Caco-2 (cell line): ENCODE data around the gene CUZD1. TPM values are rescaled to one million over a fixed set of nuclear protein-coding genes. Genes with fewer than 3 reads are reported as not detected.

Source experiments
- BruUV-seq: library from RNA; stranded (reverse); fragments of 400-500 nt; replicated peaks from 2 replicates; lab custom pipeline; 2021; lab: Mats Ljungman, UMichigan
- CTCF ChIA-PET: fragments of 300-600 bp; sonication (Branson Sonifier 250); formaldehyde crosslinking; loops from one replicate; lab custom pipeline; 2022; ENCODE audit warnings: antibody characterized with exemption; lab: Charles Lee
- POLR2A ChIA-PET: fragments of 300-600 bp; sonication (Branson Sonifier 250); formaldehyde crosslinking; loops from one replicate; lab custom pipeline; 2022; ENCODE audit warnings: antibody characterized with exemption; lab: Charles Lee
- DNase-seq, 2 experiments: peaks; one replicate each; pipeline versions ENCODE4 v3.0.0 to v3.0.0-alpha.2; 2020 to 2022
- H3K27me3 ChIP-seq: replicated peaks from 2 replicates; pipeline ENCODE4 v1.6.0; 2011; ENCODE audit warnings: low read length; ENCODE audit not compliant: control insufficient read depth, insufficient read depth
- H3K36me3 ChIP-seq: 2 replicates; pipeline ENCODE4 v1.5.1; 2011; ENCODE audit warnings: low read length; ENCODE audit not compliant: control insufficient read depth, insufficient read depth
- H3K4me1 ChIP-seq: fragments of 250-450 bp; sonication (Bioruptor Pico); 2 replicates; pipeline ENCODE4 v1.5.1; 2020; ENCODE audit warnings: mild to moderate bottlenecking
- H3K4me3 ChIP-seq: 2 replicates; pipeline ENCODE4 v1.5.1; 2011; ENCODE audit warnings: low read depth, mild to moderate bottlenecking, control low read depth, low read length
- H3K9me3 ChIP-seq: fragments of 250-450 bp; sonication (Bioruptor Pico); 2 replicates; pipeline ENCODE4 v1.5.1; 2020; ENCODE audit warnings: mild to moderate bottlenecking, moderate library complexity
- H3K27ac Mint-ChIP-seq: one replicate; pipeline ENCODE4 v1.8.0; 2022; ENCODE audit warnings: mixed read lengths; ENCODE audit not compliant: unreplicated experiment
- H3K27me3 Mint-ChIP-seq: one replicate; pipeline ENCODE4 v1.8.0; 2022; ENCODE audit warnings: mixed read lengths; ENCODE audit not compliant: insufficient read depth, unreplicated experiment
- H3K36me3 Mint-ChIP-seq: one replicate; pipeline ENCODE4 v1.8.0; 2022; ENCODE audit warnings: mild to moderate bottlenecking, mixed read lengths; ENCODE audit not compliant: insufficient read depth, unreplicated experiment
- H3K4me1 Mint-ChIP-seq: one replicate; pipeline ENCODE4 v1.8.0; 2022; ENCODE audit warnings: low read depth, mixed read lengths; ENCODE audit not compliant: unreplicated experiment
- H3K4me3 Mint-ChIP-seq: one replicate; pipeline ENCODE4 v1.8.0; 2022; ENCODE audit warnings: mild to moderate bottlenecking, moderate library complexity, mixed read lengths; ENCODE audit not compliant: unreplicated experiment
- H3K9me3 Mint-ChIP-seq: one replicate; pipeline ENCODE4 v1.8.0; 2022; ENCODE audit warnings: mixed read lengths; ENCODE audit not compliant: unreplicated experiment
- CTCF ChIP-seq, 2 experiments: fragments of 200-600 bp in 1 of 2; IDR thresholded peaks; 1 replicate in 1 of 2; 2 replicates in 1 of 2; pipeline versions ENCODE4 v1.5.1 to v1.8.0; 2011 to 2022; ENCODE audit warnings: antibody characterized with exemption in 1 of 2, control low read depth in 1 of 2, inconsistent platforms in 1 of 2, low read depth in 1 of 2, low read length in 1 of 2, mild to moderate bottlenecking in 1 of 2, moderate library complexity in 1 of 2; ENCODE audit not compliant: insufficient read depth in 1 of 2, severe bottlenecking in 1 of 2, unreplicated experiment in 1 of 2
- intact Hi-C: fragments of 100-400 bp; cut with micrococcal nuclease; formaldehyde crosslinking; loops from one replicate; pipeline ENCODE4 v1.10.0; 2022; ENCODE audit not compliant: unreplicated experiment
- total RNA-seq: library from RNA; stranded (reverse); gene quantifications from 2 replicates; pipeline ENCODE4 v1.2.3, GENCODE V29; 2022

Gene CUZD1
- total RNA-seq, 1 experiment from 2014 or later: 2.1 TPM

GRCh38 chr10:122829454-122829853 lies 16.2 kb downstream of the CUZD1 start:
- Mint-ChIP-seq H3K27me3 (peaks cover 10% of the 10 kb centered on the region), H3K9me3 (no peaks in the 10 kb centered on the region), H3K36me3 (peaks cover 9% of the 10 kb centered on the region), H3K4me1 (no peaks in the 10 kb centered on the region), H3K4me3 (no peak overlapping the region), H3K27ac (no peak overlapping the region)
- no peaks in the 10 kb centered on the region for H3K9me3 ChIP-seq
- H3K4me3 ChIP-seq: no peak overlapping the region
- POLR2A ChIA-PET: no interaction called here
- no peak for DNase-seq
- H3K4me1 ChIP-seq: no peaks in the 10 kb centered on the region
- TF ChIP-seq CTCF (IDR thresholded peaks at IDR 0.05; ENCODE audit: insufficient read depth in 1 of 2, low read depth in 1 of 2, low read length in 1 of 2, severe bottlenecking in 1 of 2, unreplicated experiment in 1 of 2): no peak
- no peaks in the 10 kb centered on the region for H3K36me3 ChIP-seq
- intact Hi-C loops: no loop called here
- H3K27me3 ChIP-seq: no peaks in the 10 kb centered on the region
- CTCF ChIA-PET: no interaction called here
- BruUV-seq: no TSS peak

GRCh38 chr10:122828716-122829255 lies 16.9 kb downstream of the CUZD1 start:
- H3K4me3 ChIP-seq: no peak overlapping the region
- POLR2A ChIA-PET: no interaction called here

GRCh38 chr10:122827302-122827701 lies 18.4 kb downstream of the CUZD1 start:
- no peak for DNase-seq
- Histone ChIP-seq H3K9me3 (no peaks in the 10 kb centered on the region), H3K27me3 (no peaks in the 10 kb centered on the region), H3K4me1 (no peaks in the 10 kb centered on the region), H3K36me3 (no peaks in the 10 kb centered on the region), H3K4me3 (no peak overlapping the region)
- Mint-ChIP-seq H3K36me3 (peaks cover 9% of the 10 kb centered on the region), H3K9me3 (no peaks in the 10 kb centered on the region), H3K4me3 (no peak overlapping the region), H3K27ac (no peak overlapping the region), H3K4me1 (no peaks in the 10 kb centered on the region), H3K27me3 (peaks cover 25% of the 10 kb centered on the region)
- ChIA-PET CTCF (no interaction called here), POLR2A (no interaction called here)
- intact Hi-C loops: no loop called here
- TF ChIP-seq CTCF (IDR thresholded peaks at IDR 0.05; ENCODE audit: insufficient read depth in 1 of 2, low read depth in 1 of 2, low read length in 1 of 2, severe bottlenecking in 1 of 2, unreplicated experiment in 1 of 2): no peak
- BruUV-seq: no TSS peak

More at GRCh38 chr10:122828716-122829255, 16.9 kb downstream of the CUZD1 start:
- H3K4me1 ChIP-seq: no peaks in the 10 kb centered on the region
- H3K27ac Mint-ChIP-seq: no peak overlapping the region
- H3K9me3 ChIP-seq: no peaks in the 10 kb centered on the region
- TF ChIP-seq CTCF (IDR thresholded peaks at IDR 0.05; ENCODE audit: insufficient read depth in 1 of 2, low read depth in 1 of 2, low read length in 1 of 2, severe bottlenecking in 1 of 2, unreplicated experiment in 1 of 2): no peak
- no peaks in the 10 kb centered on the region for H3K4me1 Mint-ChIP-seq
- H3K27me3 ChIP-seq: no peaks in the 10 kb centered on the region
- no TSS peak for BruUV-seq
- DNase-seq: no peak
- H3K4me3 Mint-ChIP-seq: no peak overlapping the region
- H3K36me3 ChIP-seq: no peaks in the 10 kb centered on the region
- peaks cover 16% of the 10 kb centered on the region for H3K27me3 Mint-ChIP-seq
- peaks cover 9% of the 10 kb centered on the region for H3K36me3 Mint-ChIP-seq
- CTCF ChIA-PET: no interaction called here
- intact Hi-C loops: no loop called here
- no peaks in the 10 kb centered on the region for H3K9me3 Mint-ChIP-seq
